Measurements from ENCODE around the gene CHST13.
A peak's percentile ranks its signal among the peaks of the same experiment; 100 is the strongest.

Gene CHST13

DNA sequence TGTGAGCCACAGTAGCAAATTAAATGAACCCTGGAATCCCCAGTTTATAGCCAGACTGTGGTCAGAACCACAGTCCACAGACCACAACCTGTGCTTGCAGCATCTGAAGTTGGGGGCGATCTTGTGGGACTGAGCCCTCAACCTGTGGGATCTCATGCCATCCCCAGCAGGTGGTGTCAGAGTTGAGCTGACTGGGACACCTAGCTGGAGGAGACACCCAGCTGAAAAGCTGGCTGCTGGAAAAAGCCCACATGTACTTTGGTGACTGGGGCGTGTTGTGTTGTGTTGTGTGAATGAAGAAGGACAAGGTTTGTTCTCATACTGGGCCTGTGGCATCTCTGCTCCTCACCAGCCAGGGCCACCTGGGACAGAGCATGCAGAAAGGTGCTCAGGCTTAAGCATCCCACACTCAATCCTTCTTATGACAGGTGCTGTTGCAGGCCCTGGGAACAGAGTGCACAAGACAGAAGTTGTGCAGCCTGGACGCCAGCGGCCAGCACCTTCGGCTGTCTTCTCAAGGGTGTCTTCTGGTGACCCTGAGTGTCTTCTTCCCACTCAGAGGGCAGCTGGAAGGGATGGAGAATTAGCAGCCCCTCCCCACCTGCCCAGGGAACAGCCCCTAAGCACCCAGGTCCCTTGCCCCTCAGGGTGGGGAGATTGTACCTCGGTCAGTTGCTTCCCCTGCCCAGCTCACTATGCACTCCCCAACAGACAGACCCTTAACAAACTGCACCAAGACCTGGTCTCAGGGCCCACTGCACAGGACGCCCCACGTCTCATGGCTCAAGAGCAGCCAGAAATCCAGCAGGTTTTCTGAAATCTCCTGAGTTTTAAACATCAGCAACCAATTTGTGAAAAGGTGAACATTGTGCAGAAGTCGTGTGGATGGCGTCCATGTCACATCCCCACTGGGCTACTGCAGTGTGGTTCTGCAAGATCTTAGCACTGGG lies 4.2 kb upstream of the CHST13 start:
- Histone ChIP-seq H3K4me1 (ENCODE audit: control insufficient read depth, insufficient read depth, low read depth, low read length) (peaks cover 12% of the 10 kb centered on the region), H2AFZ (ENCODE audit: low read depth, low read length) (no peak overlapping the region), H3K9me3 (ENCODE audit: control insufficient read depth, low read length) (no peaks in the 10 kb centered on the region), H3K79me1 (replicated peaks; ENCODE audit: low read length, poor library complexity, severe bottlenecking) (no peaks in the 10 kb centered on the region), H2BK5ac (ENCODE audit: low read depth, low read length, poor library complexity, severe bottlenecking) (no peak overlapping the region), H3K18ac (ENCODE audit: low read depth in 1 of 2, low read length in 2 of 2) (no peak overlapping the region), H3K4me2 (ENCODE audit: low read length, poor library complexity, severe bottlenecking) (no peak overlapping the region), H4K91ac (ENCODE audit: low read length) (no peak overlapping the region), H3K9ac (ENCODE audit: low read length) (no peak overlapping the region), H3K4ac (ENCODE audit: low read depth in 1 of 2, low read length in 2 of 2) (no peak overlapping the region), H3K4me3 (ENCODE audit: insufficient read depth in 1 of 2, low read depth in 1 of 2, low read length in 2 of 2) (no peak overlapping the region), H3K27ac (ENCODE audit: low read length, poor library complexity, severe bottlenecking) (no peak overlapping the region), H3K14ac (ENCODE audit: low read length in 2 of 2) (no peak overlapping the region), H3K36me3 (ENCODE audit: control insufficient read depth in 1 of 2, insufficient read depth in 2 of 2, low read depth in 1 of 2, low read length in 2 of 2) (no peaks in the 10 kb centered on the region), H4K8ac (ENCODE audit: low read length) (no peak overlapping the region), H3K27me3 (ENCODE audit: control insufficient read depth in 1 of 2, insufficient read depth in 1 of 2, low read length in 2 of 2) (peaks cover 50 to 53% of the 10 kb centered on the region in 2 experiments), H2BK120ac (ENCODE audit: low read depth, low read length) (no peak overlapping the region), H2BK12ac (ENCODE audit: low read length in 2 of 2) (no peak overlapping the region), H2BK15ac (ENCODE audit: low read depth, poor library complexity, severe bottlenecking) (no peak overlapping the region), H3K23ac (ENCODE audit: low read length in 2 of 2) (no peak overlapping the region), H2AK5ac (ENCODE audit: low read length, severe bottlenecking) (no peak overlapping the region)
- 93% methylated on average over 10 of the region's 10 CpGs for WGBS
- no peak for DNase-seq

DNA sequence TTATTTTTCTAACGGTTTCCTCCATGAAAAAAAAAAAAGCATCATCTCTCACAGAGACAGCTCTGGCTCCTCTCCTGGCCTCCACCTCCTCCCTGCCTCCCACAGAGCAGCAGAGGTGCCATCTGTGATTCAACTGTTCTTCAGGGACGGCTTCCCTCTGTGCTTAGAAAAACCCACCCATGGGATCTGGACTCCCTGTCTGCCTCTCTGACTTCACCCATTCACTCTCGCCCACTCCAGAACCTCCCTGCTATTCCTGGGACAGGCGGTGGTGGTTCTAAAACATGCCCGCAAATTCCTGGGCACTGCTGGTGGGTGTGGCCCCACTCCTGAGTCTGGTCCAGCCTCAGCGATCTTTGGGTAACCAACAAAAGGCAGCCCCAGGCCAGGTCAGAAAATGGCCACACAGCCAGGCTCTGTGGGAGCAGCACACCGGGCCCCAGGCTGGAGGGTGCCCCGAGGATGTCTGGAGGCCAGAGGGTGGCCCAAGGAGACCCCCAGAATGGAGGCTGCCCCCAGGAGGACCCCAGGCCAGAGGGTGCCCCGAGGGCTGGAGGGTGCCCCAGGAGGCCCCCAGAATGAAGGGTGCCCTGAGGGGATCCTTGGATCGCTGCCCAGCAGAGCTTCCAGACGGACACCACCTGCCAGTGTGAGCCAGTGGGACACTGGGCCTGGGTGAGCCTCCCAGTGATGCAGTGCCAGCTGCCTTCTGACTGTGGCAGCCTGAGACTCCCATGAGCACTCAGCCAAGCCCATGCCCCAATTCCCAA lies 2.6 kb upstream of the CHST13 start:
- no peak overlapping the region for H3K23ac ChIP-seq (ENCODE audit: low read length in 2 of 2)
- no peak overlapping the region for H4K8ac ChIP-seq (ENCODE audit: low read length)
- no peak overlapping the region for H4K91ac ChIP-seq (ENCODE audit: low read length)
- H3K14ac ChIP-seq (ENCODE audit: low read length in 2 of 2): no peak overlapping the region
- H3K4me3 ChIP-seq (ENCODE audit: insufficient read depth in 1 of 2, low read depth in 1 of 2, low read length in 2 of 2): no peak overlapping the region
- H2AK5ac ChIP-seq (ENCODE audit: low read length, severe bottlenecking): no peak overlapping the region
- H3K4ac ChIP-seq (ENCODE audit: low read depth in 1 of 2, low read length in 2 of 2): no peak overlapping the region
- H3K79me1 ChIP-seq (replicated peaks; ENCODE audit: low read length, poor library complexity, severe bottlenecking): no peaks in the 10 kb centered on the region
- H2BK15ac ChIP-seq (ENCODE audit: low read depth, poor library complexity, severe bottlenecking): no peak overlapping the region
- WGBS: 84% methylated on average over 11 of the region's 11 CpGs
- no peak overlapping the region for H3K18ac ChIP-seq (ENCODE audit: low read depth in 1 of 2, low read length in 2 of 2)
- peaks cover 64 to 67% of the 10 kb centered on the region in 2 experiments for H3K27me3 ChIP-seq (ENCODE audit: control insufficient read depth in 1 of 2, insufficient read depth in 1 of 2, low read length in 2 of 2)
- H2BK12ac ChIP-seq (ENCODE audit: low read length in 2 of 2): no peak overlapping the region
- no peak overlapping the region for H2AFZ ChIP-seq (ENCODE audit: low read depth, low read length)
- peaks cover 12% of the 10 kb centered on the region for H3K4me1 ChIP-seq (ENCODE audit: control insufficient read depth, insufficient read depth, low read depth, low read length)
- no peak overlapping the region for H2BK5ac ChIP-seq (ENCODE audit: low read depth, low read length, poor library complexity, severe bottlenecking)
- no peak overlapping the region for H2BK120ac ChIP-seq (ENCODE audit: low read depth, low read length)
- H3K4me2 ChIP-seq (ENCODE audit: low read length, poor library complexity, severe bottlenecking): no peak overlapping the region
- no peak overlapping the region for H3K27ac ChIP-seq (ENCODE audit: low read length, poor library complexity, severe bottlenecking)
- H3K9ac ChIP-seq (ENCODE audit: low read length): no peak overlapping the region
- no peaks in the 10 kb centered on the region for H3K36me3 ChIP-seq (ENCODE audit: control insufficient read depth in 1 of 2, insufficient read depth in 2 of 2, low read depth in 1 of 2, low read length in 2 of 2)
- DNase-seq: no peak
- H3K9me3 ChIP-seq (ENCODE audit: control insufficient read depth, low read length): no peaks in the 10 kb centered on the region

DNA sequence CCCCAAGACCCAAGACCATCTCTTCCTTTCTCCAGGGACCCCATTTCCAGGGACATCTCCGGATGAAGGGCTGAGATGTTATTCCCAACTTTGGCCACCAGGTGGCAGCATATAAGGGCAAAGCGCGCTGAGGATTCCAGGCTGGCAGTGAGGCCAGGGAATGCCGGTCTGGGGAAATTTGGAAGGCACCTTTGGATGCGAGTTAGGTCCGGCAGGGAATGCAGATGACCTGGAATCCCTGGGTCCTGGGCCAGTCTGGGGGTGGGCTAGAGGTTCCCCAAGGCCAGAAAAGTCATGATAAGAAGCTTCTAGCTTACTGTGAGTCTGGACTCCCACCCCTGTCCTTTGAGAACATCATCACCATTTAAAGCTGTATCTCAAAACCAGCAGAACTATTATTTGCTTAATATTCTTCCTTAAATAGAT lies 1.6 kb upstream of the CHST13 start:
- H3K9ac ChIP-seq (ENCODE audit: low read length): no peak overlapping the region
- no peak overlapping the region for H2AFZ ChIP-seq (ENCODE audit: low read depth, low read length)
- DNase-seq: peak; percentile 55
- H3K14ac ChIP-seq (ENCODE audit: low read length in 2 of 2): no peak overlapping the region
- no peak overlapping the region for H3K23ac ChIP-seq (ENCODE audit: low read length in 2 of 2)
- no peak overlapping the region for H4K91ac ChIP-seq (ENCODE audit: low read length)
- H2AK5ac ChIP-seq (ENCODE audit: low read length, severe bottlenecking): no peak overlapping the region
- H3K27me3 ChIP-seq (ENCODE audit: control insufficient read depth in 1 of 2, insufficient read depth in 1 of 2, low read length in 2 of 2): peaks cover 62 to 64% of the 10 kb centered on the region in 2 experiments
- no peak overlapping the region for H3K4me3 ChIP-seq (ENCODE audit: insufficient read depth in 1 of 2, low read depth in 1 of 2, low read length in 2 of 2)
- peaks cover 12% of the 10 kb centered on the region for H3K4me1 ChIP-seq (ENCODE audit: control insufficient read depth, insufficient read depth, low read depth, low read length)
- no peak overlapping the region for H3K4ac ChIP-seq (ENCODE audit: low read depth in 1 of 2, low read length in 2 of 2)
- WGBS: 0% methylated on average over 6 of the region's 6 CpGs
- H2BK120ac ChIP-seq (ENCODE audit: low read depth, low read length): no peak overlapping the region
- no peaks in the 10 kb centered on the region for H3K79me1 ChIP-seq (replicated peaks; ENCODE audit: low read length, poor library complexity, severe bottlenecking)
- H2BK12ac ChIP-seq (ENCODE audit: low read length in 2 of 2): no peak overlapping the region
- H4K8ac ChIP-seq (ENCODE audit: low read length): no peak overlapping the region
- no peak overlapping the region for H3K27ac ChIP-seq (ENCODE audit: low read length, poor library complexity, severe bottlenecking)
- H2BK15ac ChIP-seq (ENCODE audit: low read depth, poor library complexity, severe bottlenecking): no peak overlapping the region
- no peaks in the 10 kb centered on the region for H3K36me3 ChIP-seq (ENCODE audit: control insufficient read depth in 1 of 2, insufficient read depth in 2 of 2, low read depth in 1 of 2, low read length in 2 of 2)
- no peak overlapping the region for H3K4me2 ChIP-seq (ENCODE audit: low read length, poor library complexity, severe bottlenecking)
- no peak overlapping the region for H2BK5ac ChIP-seq (ENCODE audit: low read depth, low read length, poor library complexity, severe bottlenecking)
- no peak overlapping the region for H3K18ac ChIP-seq (ENCODE audit: low read depth in 1 of 2, low read length in 2 of 2)
- no peaks in the 10 kb centered on the region for H3K9me3 ChIP-seq (ENCODE audit: control insufficient read depth, low read length)

- no peak overlapping the region for H2AFZ ChIP-seq (ENCODE audit: low read depth, low read length)
These were observed 554 bp downstream of the CHST13 start for GRCh38 chr3:126524429-126524988.

More at GRCh38 chr3:126524429-126524988, 554 bp downstream of the CHST13 start:
- Histone ChIP-seq H3K9ac (ENCODE audit: low read length) (peak overlapping the region; percentile 6), H3K14ac (ENCODE audit: low read length in 2 of 2) (no peak overlapping the region), H2BK12ac (ENCODE audit: low read length in 2 of 2) (no peak overlapping the region), H3K27me3 (ENCODE audit: control insufficient read depth in 1 of 2, insufficient read depth in 1 of 2, low read length in 2 of 2) (peaks cover 49 to 51% of the 10 kb centered on the region in 2 experiments), H4K91ac (ENCODE audit: low read length) (no peak overlapping the region), H3K23ac (ENCODE audit: low read length in 2 of 2) (no peak overlapping the region), H3K4ac (ENCODE audit: low read depth in 1 of 2, low read length in 2 of 2) (no peak overlapping the region), H3K79me1 (replicated peaks; ENCODE audit: low read length, poor library complexity, severe bottlenecking) (no peaks in the 10 kb centered on the region), H3K9me3 (ENCODE audit: control insufficient read depth, low read length) (no peaks in the 10 kb centered on the region), H2AK5ac (ENCODE audit: low read length, severe bottlenecking) (no peak overlapping the region), H3K18ac (ENCODE audit: low read depth in 1 of 2, low read length in 2 of 2) (no peak overlapping the region), H2BK5ac (ENCODE audit: low read depth, low read length, poor library complexity, severe bottlenecking) (no peak overlapping the region), H2BK120ac (ENCODE audit: low read depth, low read length) (no peak overlapping the region), H3K27ac (ENCODE audit: low read length, poor library complexity, severe bottlenecking) (no peak overlapping the region), H3K36me3 (ENCODE audit: control insufficient read depth in 1 of 2, insufficient read depth in 2 of 2, low read depth in 1 of 2, low read length in 2 of 2) (no peaks in the 10 kb centered on the region), H3K4me3 (ENCODE audit: insufficient read depth in 1 of 2, low read depth in 1 of 2, low read length in 2 of 2) (peak overlapping the region; percentile 42 to 66), H3K4me2 (ENCODE audit: low read length, poor library complexity, severe bottlenecking) (peak overlapping the region; percentile 86), H2BK15ac (ENCODE audit: low read depth, poor library complexity, severe bottlenecking) (no peak overlapping the region), H4K8ac (ENCODE audit: low read length) (no peak overlapping the region), H3K4me1 (ENCODE audit: control insufficient read depth, insufficient read depth, low read depth, low read length) (peaks cover 27% of the 10 kb centered on the region)
- 21% methylated on average over 20 of the region's 31 CpGs for WGBS
- DNase-seq: no peak

All from mesenchymal stem cell (in vitro differentiated cells and primary cell).